HCT116 (cell line): Measurements from ENCODE around the gene TMTC1. TPM values are rescaled to one million over a fixed set of nuclear protein-coding genes. Genes with fewer than 3 reads are reported as not detected.

Experiments used
- ATAC-seq: fragments of 200-7000 bp; cut with Tn5 transposase; 2 replicates; pipeline ENCODE4 v1.9.1; 2020; ENCODE audit warnings: mild to moderate bottlenecking, moderate library complexity
- BruUV-seq: library from RNA; stranded (reverse); fragments of 400-500 nt; replicated peaks from 2 replicates; lab custom pipeline; 2021; lab: Mats Ljungman, UMichigan
- CTCF ChIA-PET: fragments of 300-600 bp; sonication (Branson Sonifier 250); formaldehyde crosslinking; loops from one replicate; lab custom pipeline; 2021; ENCODE audit warnings: antibody characterized with exemption; lab: Charles Lee
- POLR2A ChIA-PET: fragments of 300-600, 350-600 bp; sonication (Branson Sonifier 250); formaldehyde crosslinking; loops from one replicate; lab custom pipeline; 2021; ENCODE audit warnings: antibody characterized with exemption; lab: Charles Lee
- RAD21 ChIA-PET, 2 experiments: fragments of 300-600 bp; sonication (Branson Sonifier 250); formaldehyde crosslinking; loops; one replicate each; lab custom pipeline; 2023; ENCODE audit warnings: low total read pairs in 2 of 2; ENCODE audit not compliant: uncharacterized antibody in 2 of 2, unreplicated experiment in 2 of 2, low non-redundant PET in 1 of 2; lab: Charles Lee
- DNase-seq: peaks from one replicate; pipeline ENCODE4 v3.0.0-alpha.2; 2010; ENCODE audit warnings: low read depth, low spot score
- H2AFZ ChIP-seq: fragments of 200-600 bp; shearing (Covaris generic), sonication (generic); 2 replicates; pipeline ENCODE4 v1.6.1; 2017; ENCODE audit warnings: low read depth, mixed run types, mixed read lengths, antibody characterized with exemption, low read length; ENCODE audit not compliant: poor library complexity, severe bottlenecking
- H3K27ac ChIP-seq: 2 replicates; pipeline ENCODE4 v1.5.1; 2012; ENCODE audit warnings: low read depth, low read length
- H3K27me3 ChIP-seq: fragments of 200-600 bp; sonication (generic); 2 replicates; pipeline ENCODE4 v1.6.1; 2016; ENCODE audit warnings: mixed run types, low read length, mixed read lengths; ENCODE audit not compliant: insufficient read depth
- H3K36me3 ChIP-seq, 2 experiments: fragments of 200-500 bp in 1 of 2; fragments of 200-600 bp in 1 of 2; sonication (Bioruptor generic) in 1 of 2; sonication (generic) in 1 of 2; 2 replicates each; pipeline versions ENCODE4 v1.5.1 to v1.6.1; 2014 to 2016; ENCODE audit warnings: low read length in 2 of 2, inconsistent platforms in 1 of 2, mixed read lengths in 1 of 2, mixed run types in 1 of 2; ENCODE audit not compliant: insufficient read depth in 2 of 2, control insufficient read depth in 1 of 2
- H3K4me1 ChIP-seq, 2 experiments: fragments of 200-600 bp in 1 of 2; sonication (generic) in 1 of 2; 2 replicates each; pipeline versions ENCODE4 v1.5.1 to v1.6.1; 2012 to 2017; ENCODE audit warnings: low read length in 2 of 2, inconsistent platforms in 1 of 2, mild to moderate bottlenecking in 1 of 2, mixed read lengths in 1 of 2, mixed run types in 1 of 2, moderate library complexity in 1 of 2; ENCODE audit not compliant: insufficient read depth in 2 of 2, control insufficient read depth in 1 of 2
- H3K4me2 ChIP-seq: fragments of 200-600 bp; sonication (generic); 2 replicates; pipeline ENCODE4 v1.6.1; 2017; ENCODE audit warnings: mixed run types, low read length, mixed read lengths
- H3K4me3 ChIP-seq, 2 experiments: fragments of 200-600 bp in 1 of 2; sonication (generic) in 1 of 2; replicated peaks in 1 of 2; 2 replicates each; pipeline ENCODE4 v1.5.1; 2011 to 2016; ENCODE audit warnings: low read length in 2 of 2, control low read depth in 1 of 2, low read depth in 1 of 2, mild to moderate bottlenecking in 1 of 2, mixed read lengths in 1 of 2, mixed run types in 1 of 2
- H3K79me2 ChIP-seq: fragments of 200-600 bp; sonication (generic); 2 replicates; pipeline ENCODE4 v1.6.1; 2017; ENCODE audit warnings: mild to moderate bottlenecking, mixed run types, low read length, moderate library complexity, mixed read lengths; ENCODE audit not compliant: insufficient read depth
- H3K9ac ChIP-seq: fragments of 200-600 bp; sonication (generic); 2 replicates; pipeline ENCODE4 v1.6.1; 2016; ENCODE audit warnings: low read length, mixed read lengths
- H3K9me2 ChIP-seq: fragments of 200-600 bp; sonication (generic), shearing (Covaris generic); 2 replicates; pipeline ENCODE4 v1.6.1; 2017; ENCODE audit warnings: mixed run types, mild to moderate bottlenecking, moderate library complexity; ENCODE audit not compliant: insufficient read depth
- H3K9me3 ChIP-seq, 2 experiments: fragments of 200-500 bp in 1 of 2; fragments of 200-600 bp in 1 of 2; sonication (Bioruptor generic) in 1 of 2; sonication (generic) in 1 of 2; 2 replicates each; pipeline ENCODE4 v1.6.1; 2014 to 2017; ENCODE audit warnings: low read length in 2 of 2, mixed read lengths in 2 of 2, inconsistent platforms in 1 of 2, low read depth in 1 of 2, mild to moderate bottlenecking in 1 of 2, mixed run types in 1 of 2, moderate library complexity in 1 of 2; ENCODE audit not compliant: control insufficient read depth in 1 of 2, insufficient read depth in 1 of 2
- H4K20me1 ChIP-seq: fragments of 200-600 bp; sonication (generic), shearing (Covaris generic); 2 replicates; pipeline ENCODE4 v1.6.1; 2017; ENCODE audit warnings: mixed run types, mild to moderate bottlenecking, moderate library complexity; ENCODE audit not compliant: insufficient read depth
- EGR1 ChIP-seq: IDR thresholded peaks from 2 replicates; pipeline ENCODE4 v1.6.1; 2012; ENCODE audit warnings: low read depth
- ELF1 ChIP-seq: IDR thresholded peaks from 2 replicates; pipeline ENCODE4 v1.6.1; 2012; ENCODE audit warnings: low read depth, borderline replicate concordance
- EZH2phosphoT487 ChIP-seq: fragments of 200-600 bp; IDR thresholded peaks from 2 replicates; pipeline ENCODE4 v1.6.1; 2018; ENCODE audit warnings: antibody characterized with exemption, borderline replicate concordance
- FOSL1 ChIP-seq: IDR thresholded peaks from 2 replicates; pipeline ENCODE4 v1.6.1; 2012; ENCODE audit warnings: low read depth
- JUND ChIP-seq: IDR thresholded peaks from 2 replicates; pipeline ENCODE4 v1.6.1; 2012
- POLR2A ChIP-seq: IDR thresholded peaks from 2 replicates; pipeline ENCODE4 v1.7.0; 2011; ENCODE audit warnings: borderline replicate concordance; ENCODE audit not compliant: insufficient read depth, insufficient read length; ENCODE audit errors: extremely low read depth
- REST ChIP-seq: IDR thresholded peaks from 2 replicates; pipeline ENCODE4 v1.6.1; 2012; ENCODE audit warnings: low read depth
- SIN3A ChIP-seq: IDR thresholded peaks from 2 replicates; pipeline ENCODE4 v1.6.1; 2012; ENCODE audit warnings: low read depth
- YY1 ChIP-seq: IDR thresholded peaks from 2 replicates; pipeline ENCODE4 v1.6.1; 2011; ENCODE audit warnings: low read length, low read depth, moderate library complexity, mild to moderate bottlenecking; ENCODE audit not compliant: insufficient replicate concordance; ENCODE audit errors: extremely low read depth
- intact Hi-C: fragments of 100-400 bp; cut with micrococcal nuclease; formaldehyde crosslinking; loops from 2 replicates; pipeline ENCODE4 v1.10.0; 2022
- total RNA-seq: library from RNA; stranded (reverse); gene quantifications from one replicate; pipeline ENCODE4 v1.2.1, GENCODE V29; 2021; ENCODE audit not compliant: unreplicated experiment
- TF ChIP-seq, protein P1 (sequence below): IDR thresholded peaks from 2 replicates; pipeline ENCODE4 v1.6.1; 2012

Gene TMTC1
- total RNA-seq, 1 experiment from 2014 or later: 2.0 TPM

DNA sequence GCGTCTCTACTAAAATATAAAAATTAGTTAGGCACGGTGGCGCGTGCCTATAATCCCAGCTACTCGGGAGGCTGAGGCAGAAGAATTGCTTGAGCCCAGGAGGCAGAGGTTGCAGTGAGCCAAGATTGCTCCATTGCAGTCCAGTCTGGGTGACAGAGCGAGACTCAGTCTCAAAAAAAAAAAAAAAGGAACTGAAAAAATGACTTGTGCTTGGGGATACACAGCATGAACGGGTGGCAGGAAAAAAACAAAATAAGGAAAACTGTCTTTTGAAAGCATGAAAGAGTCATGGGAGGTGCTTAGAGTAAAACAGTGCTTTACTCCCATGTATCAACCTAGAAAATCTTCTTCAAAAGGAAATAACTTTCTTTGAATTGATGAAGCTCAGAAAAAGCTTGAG, 80.8 kb downstream of the TMTC1 start:
- ChIA-PET CTCF (no interaction called here), RAD21 (no interaction called here), POLR2A (no interaction called here)
- DNase-seq (no peak), ATAC-seq (no peak)
- Histone ChIP-seq H3K4me1 (no peaks in the 10 kb centered on the region), H3K9ac (no peak overlapping the region), H3K36me3 (no peaks in the 10 kb centered on the region), H2AFZ (no peak overlapping the region), H3K4me3 (no peak overlapping the region), H3K79me2 (no peaks in the 10 kb centered on the region), H4K20me1 (no peaks in the 10 kb centered on the region), H3K27ac (no peak overlapping the region), H3K9me2 (no peaks in the 10 kb centered on the region), H3K27me3 (no peaks in the 10 kb centered on the region), H3K9me3 (no peaks in the 10 kb centered on the region), H3K4me2 (no peak overlapping the region)
- TF ChIP-seq ELF1: no peak
- TF ChIP-seq, protein P1, sequence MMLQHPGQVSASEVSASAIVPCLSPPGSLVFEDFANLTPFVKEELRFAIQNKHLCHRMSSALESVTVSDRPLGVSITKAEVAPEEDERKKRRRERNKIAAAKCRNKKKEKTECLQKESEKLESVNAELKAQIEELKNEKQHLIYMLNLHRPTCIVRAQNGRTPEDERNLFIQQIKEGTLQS: no peak
- TF ChIP-seq EZH2phosphoT487: no peak
- no peak for TF ChIP-seq POLR2A
- TF ChIP-seq REST: no peak
- no peak for TF ChIP-seq EGR1
- TF ChIP-seq SIN3A: no peak
- TF ChIP-seq JUND: no peak
- no peak for TF ChIP-seq YY1
- TF ChIP-seq FOSL1: no peak
- intact Hi-C loops: no loop called here
- no TSS peak for BruUV-seq
